Measurements from ENCODE around the gene HNRNPDL.

HNRNPDL gene

DNA sequence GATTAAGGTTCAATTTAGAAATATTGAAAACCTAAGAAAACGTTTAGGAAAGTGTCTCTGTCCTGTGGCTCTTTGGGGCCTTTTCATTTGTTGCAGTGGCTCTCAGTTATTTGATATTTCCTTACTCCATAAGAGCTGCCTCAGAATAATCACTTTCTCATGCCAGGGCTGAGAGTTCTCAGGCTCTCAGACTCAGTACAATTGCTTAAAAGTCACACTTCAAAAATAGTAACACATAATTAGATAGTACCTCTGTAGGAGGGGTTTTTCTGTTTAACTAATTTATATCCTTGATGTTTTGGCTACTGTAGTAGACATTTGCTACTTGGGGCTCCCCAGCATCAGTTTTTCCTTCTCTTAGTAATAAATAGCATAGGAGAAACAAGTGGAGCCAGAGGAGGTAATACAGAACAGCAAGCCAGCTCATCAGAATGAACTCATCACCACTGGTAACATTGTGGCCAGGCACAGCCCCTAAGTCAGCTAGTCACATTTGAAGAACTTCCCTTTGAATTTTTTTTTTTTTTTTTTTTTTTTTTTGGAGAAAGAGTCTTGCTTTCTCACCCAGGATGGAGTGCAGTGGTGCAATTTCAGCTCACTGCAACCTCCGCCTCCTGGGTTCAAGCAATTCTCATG lies 48.5 kb downstream of the HNRNPDL start:
- no peak for DNase-seq

DNA sequence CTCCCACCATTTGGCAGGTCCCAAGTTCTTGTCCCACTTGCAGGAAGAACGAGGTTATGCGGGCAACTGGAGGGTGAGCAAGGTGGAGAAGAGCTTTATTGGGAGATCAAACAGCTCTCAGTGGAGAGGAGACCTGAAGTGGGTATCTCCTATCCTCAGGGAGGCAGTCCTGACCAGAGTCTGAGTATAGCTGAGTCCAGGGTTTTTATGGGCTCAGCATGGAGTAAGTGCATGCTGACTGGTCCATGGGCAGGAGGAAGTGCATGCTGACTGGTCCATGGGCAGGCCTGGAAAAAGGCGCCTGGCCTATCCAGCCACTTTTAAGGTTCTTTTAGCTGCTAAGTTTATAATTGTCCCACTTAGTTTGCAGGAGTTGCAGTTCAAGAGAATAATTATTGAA lies 49.0 kb downstream of the HNRNPDL start:
- no peak for DNase-seq

DNA sequence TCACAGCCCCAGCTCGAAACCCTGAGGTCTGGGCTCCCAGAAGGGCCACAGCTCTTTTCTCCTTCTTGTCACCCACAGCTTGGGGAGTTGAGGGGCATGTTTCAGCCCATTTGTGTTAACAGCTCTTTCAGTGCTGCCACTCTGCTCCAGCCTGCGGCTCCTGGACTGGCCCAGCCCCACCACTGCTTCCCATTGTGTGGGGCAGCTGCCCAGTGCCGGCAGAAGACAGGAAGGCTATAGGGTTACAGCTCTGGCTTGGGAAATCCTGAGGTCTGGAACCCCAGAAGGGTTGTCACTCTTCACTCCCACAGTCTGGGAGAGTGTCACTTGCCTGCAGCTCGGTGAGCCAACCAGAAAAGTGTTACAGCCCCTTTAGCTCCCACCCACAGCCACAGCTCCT lies 49.4 kb downstream of the HNRNPDL start:
- DNase-seq: no peak

- DNase-seq: no peak
Observed at GRCh38 chr4:82380344-82380743, 49.9 kb downstream of the HNRNPDL start.

- DNase-seq: no peak
Observed at GRCh38 chr4:82376109-82376508, 54.2 kb downstream of the HNRNPDL start.

GRCh38 chr4:82373816-82374625 lies 56.2 kb downstream of the HNRNPDL start, which contains the start of gene HNRNPD:
Gene HNRNPD, minus strand, starts transcription at chr4:82373991. Its CDS starts 313 bp downstream, at chr4:82373678.
- DNase-seq: peak; percentile 92

- DNase-seq: no peak
Observed at GRCh38 chr4:82373486-82373815, 56.8 kb downstream of the HNRNPDL start.

Data from activated naive CD4-positive, alpha-beta T cell treated with Interleukin-2 at 50 U/mL for 16 hours (primary cell).